IPS-NIHi7 (cell line): ENCODE data around the gene CEP170B.

Experiments
- DNase-seq: peaks from one replicate; pipeline ENCODE4 v3.0.0; 2012; ENCODE audit warnings: mixed read lengths; ENCODE audit errors: extremely low spot score

Gene CEP170B

DNA sequence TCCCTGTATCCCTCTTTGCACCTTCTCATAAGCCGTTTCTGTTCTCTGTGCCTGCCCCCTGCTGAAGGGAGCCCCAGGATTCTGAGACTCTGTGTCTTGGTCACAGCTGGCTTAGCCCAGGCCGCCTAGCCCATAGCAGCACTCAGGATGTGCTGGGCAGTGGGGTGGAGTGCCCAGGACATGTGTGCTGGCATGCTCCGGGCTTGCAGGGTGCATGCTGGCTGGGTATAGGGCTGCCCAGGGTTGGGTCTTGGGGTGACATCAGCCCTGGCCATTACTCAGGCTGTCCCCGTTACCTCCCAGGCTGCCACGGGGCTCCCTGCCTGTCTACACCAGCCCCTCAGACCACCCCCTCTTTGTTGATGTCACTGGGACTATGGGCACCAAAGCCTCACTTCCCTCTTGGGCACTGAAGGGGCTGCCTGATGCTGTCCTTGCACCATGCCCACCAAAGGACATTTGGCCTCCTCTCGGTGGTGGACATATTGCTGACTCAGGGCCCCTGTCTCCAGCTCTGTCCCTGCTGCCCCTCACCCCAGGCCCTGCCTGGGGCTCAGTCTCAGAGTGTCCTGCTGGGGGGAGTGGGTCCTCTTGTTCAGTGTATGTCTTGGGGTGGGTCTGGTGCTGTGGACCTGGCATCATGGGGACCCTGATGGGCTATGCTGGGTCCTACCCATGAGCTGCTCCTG, 2.4 kb downstream of the CEP170B start:
- no peak for DNase-seq

DNA sequence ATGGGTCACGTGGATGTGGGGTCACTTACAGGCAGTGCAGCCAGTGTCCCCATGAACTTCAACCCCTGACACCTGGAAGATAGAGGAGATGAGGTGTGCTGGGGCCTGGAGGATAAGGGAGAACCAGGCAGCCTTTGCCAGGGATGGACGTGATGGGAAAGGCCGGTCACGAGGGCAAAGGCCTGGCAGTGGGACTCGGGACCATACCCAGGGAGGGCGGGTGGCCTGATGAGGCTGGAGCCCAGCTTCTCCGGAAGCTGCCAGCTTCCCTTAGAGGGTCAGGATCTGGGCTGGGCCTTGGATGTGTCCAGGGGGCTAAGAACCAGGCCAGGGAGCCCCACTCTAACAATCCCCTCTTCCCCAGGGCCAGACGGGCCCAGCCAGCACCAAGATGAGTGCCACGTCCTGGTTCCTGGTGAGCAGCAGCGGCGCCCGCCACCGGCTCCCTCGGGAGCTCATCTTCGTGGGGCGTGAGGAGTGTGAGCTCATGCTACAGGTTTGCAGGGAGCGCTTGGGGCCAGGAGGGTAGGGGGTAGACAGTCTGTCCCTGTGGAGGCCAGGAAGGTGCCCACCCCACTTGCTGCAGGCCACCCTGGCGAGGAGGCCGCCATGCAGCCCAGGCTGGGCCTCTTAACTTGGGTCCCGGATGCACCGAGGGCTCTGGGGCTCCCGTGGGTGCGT, 3.1 kb downstream of the CEP170B start:
- no peak for DNase-seq

GRCh38 chr14:104868811-104869572, 3.9 kb downstream of the CEP170B start:
- DNase-seq: no peak

- no peak for DNase-seq
Measured at GRCh38 chr14:104869669-104870367, 4.8 kb downstream of the CEP170B start.

DNA sequence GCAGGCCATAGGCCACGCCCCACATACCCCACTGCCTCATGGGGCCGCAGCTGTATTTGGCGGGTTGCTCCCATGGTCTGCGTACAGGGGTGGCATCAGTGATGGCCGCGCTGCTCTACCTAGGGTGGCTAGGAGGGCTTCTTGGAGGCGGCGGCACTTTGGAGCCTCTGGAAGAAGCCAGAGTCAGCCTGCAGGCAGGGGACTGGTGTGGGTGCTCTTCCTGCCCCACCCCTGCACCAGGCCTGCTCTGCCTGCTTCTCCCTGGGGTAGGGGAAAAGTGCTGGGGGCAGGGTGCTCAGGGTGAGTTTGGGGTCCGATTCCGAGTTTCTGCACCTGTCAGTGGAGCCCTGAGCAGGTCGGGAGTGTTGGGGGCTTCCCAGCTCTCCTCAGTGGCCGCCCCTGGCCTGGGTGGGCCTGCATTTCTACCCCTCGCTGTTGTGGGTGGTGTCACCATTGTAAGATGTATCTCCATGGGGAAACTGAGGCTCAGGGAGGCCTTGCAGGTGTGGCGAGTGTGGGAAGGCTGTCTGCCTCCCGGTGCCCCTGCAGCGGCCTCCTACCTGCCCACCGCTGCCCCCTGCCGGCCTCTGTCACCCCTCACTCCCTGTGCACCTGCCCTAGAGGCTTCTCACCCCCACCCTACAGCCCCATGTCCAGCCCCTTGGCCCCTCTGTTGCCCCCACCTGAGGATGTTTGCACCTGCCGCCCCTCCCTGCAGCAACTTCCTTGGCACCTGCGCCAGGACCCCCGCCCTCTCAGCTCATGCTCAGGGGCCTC, 5.5 kb downstream of the CEP170B start:
- DNase-seq: peak; percentile 64

GRCh38 chr14:104871145-104871655, 6.1 kb downstream of the CEP170B start:
- no peak for DNase-seq

DNA sequence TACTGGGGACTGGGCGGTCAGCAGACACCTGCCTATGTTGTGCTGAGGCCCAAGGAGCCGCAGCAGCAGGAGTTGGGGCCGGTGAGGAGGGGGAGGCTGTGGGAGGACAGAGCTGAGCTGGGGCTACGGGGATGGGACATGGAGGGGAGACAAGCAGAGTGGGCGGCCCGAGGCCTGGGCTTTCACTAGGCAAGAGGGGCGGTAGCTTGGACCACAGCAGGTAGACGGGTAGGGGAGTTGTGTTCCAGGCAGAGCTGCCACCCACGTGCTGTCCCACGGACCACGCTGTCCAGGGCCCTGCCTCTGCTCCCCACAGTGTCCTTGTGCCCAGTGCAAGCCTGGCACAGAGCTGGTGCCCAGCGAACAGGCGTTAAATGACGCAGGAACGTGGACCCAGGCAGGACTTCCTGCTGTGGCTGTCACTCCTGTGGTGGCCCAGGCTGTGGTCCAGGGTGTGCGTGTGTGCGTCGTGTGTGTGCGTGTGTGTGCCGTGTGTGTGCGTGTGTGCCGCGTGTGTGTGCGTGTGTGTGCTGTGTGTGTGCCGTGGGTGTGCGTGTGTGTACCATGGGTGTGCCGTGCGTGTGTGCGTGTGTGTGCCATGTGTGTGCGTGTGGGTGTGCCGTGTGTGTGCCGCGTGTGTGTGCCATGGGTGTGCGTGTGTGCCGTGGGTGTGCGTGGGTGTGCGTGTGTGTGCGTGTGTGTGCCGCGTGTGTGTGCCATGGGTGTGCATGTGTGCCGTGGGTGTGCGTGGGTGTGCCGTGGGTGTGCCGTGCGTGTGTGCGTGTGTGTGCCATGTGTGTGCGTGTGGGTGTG, 6.8 kb downstream of the CEP170B start:
- no peak for DNase-seq

DNA sequence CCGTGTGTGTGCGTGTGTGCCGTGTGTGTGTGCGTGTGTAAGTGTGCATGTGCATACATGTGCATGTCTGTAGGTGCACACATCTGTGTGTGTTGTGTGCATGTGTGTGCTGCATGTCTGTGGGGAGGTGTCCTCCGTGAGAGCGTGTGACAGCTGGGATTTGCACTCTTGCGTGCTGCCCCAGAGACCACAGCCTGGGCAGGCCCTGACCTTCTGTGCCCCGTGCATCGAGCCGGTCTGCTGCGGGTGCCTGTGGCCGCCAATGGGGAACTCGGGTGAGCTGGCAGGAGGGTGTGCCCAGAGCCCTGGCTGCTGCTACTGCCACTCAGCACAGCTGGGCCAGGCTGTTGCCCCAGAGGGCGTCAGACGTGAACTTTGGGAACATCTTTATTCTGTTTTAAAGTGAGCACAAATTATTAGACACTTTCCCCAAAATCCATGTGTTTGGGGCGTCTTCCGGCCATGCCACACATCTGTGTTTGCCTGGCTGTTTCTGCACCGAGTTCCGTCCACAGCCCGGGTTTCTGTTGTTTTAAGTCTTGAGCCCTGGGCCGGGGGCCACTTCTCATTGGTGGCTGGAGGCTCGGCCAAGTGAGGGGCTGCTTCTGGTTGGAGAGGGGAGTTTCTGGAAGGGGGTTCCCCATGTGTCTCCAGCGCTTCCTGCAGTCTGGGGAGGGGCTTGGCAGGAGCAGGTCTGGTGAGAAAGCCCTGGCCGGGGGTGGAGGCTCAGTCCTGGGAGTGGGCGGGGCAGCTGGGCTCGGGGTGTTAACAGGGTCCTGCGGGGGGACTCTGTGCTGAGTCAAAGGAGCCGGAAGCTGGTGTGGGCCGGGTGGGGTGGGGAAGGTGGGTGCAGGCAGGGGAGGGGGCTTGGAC, 7.6 kb downstream of the CEP170B start:
- DNase-seq: peak; percentile 64

DNA sequence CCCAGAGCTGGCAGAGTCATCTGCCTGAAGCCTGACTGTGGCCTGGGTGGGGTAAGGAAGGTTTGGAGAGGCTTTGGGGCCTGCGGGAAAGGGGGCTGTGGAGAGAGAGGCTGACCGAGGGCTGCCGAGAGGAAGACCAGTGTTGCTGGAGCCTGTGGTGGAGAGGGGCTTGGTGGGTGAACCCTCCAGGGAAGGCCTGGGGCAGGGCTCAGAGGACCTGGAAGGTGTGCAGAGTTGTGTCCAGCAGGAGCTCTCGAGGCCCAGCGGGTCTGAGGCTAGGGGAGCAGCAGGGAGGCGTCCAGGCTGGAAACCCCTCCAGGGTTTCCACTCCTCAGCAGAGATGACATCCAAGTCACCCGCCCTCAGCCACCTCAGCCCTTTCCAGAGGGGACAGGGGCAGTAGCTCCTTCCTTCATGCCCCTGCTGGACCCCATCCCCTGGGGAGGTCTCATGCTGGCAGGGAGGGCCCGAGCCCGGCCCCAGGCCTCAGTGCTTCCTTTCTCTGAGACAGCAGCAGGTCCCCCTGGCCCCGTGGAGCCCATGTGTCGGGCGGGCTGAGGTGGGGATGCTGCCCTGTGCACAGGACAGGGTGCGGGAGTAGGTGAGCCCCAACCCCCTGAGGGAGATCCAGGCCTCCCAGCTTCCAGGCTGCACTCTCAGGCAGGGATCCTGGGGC, 8.4 kb downstream of the CEP170B start:
- DNase-seq: no peak

DNA sequence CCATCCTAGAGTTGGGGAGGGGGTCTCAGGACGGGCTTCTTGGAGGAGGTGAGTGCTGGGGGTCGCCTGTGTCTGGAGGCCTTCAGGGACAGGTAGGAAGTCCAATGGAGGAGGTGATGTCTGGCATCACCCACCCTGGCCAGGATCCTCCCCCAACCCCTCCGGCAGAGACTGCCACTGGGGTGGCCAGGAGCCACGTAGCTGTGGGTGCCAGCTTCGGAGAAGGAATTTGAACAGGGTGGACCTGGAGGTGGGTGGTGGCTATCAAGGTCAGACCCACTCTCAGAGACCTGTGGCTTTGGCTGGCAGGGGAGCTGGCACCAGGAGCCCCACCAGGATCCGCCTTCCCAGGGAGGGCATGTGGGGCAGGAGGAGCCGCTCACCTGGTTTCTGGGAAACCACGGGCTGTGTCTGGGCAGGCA, 9.1 kb downstream of the CEP170B start:
- DNase-seq: no peak

- no peak for DNase-seq
Measured at GRCh38 chr14:104874571-104875411, 9.7 kb downstream of the CEP170B start.

DNA sequence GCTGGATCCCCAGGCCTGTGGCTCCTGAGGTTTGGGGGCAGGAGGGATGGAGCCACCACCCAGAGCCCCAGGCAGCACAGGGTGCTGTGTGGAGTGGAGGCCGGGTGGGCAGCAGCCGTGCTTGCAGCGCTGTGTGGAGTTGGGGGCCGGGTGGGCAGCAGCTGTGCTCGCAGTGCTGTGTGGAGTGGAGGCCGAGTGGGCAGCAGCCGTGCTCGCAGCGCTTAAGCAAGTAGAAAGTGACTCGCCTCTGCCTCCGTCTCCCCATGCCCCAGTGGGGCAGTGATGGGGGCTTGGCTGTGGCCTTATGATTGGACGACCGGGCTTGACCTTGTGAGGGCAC, 10.3 kb downstream of the CEP170B start:
- no peak for DNase-seq

- no peak for DNase-seq
Measured at GRCh38 chr14:104875811-104876210, 10.7 kb downstream of the CEP170B start.

- DNase-seq: peak; percentile 91
Measured at GRCh38 chr14:104876251-104876699, 11.2 kb downstream of the CEP170B start.

DNA sequence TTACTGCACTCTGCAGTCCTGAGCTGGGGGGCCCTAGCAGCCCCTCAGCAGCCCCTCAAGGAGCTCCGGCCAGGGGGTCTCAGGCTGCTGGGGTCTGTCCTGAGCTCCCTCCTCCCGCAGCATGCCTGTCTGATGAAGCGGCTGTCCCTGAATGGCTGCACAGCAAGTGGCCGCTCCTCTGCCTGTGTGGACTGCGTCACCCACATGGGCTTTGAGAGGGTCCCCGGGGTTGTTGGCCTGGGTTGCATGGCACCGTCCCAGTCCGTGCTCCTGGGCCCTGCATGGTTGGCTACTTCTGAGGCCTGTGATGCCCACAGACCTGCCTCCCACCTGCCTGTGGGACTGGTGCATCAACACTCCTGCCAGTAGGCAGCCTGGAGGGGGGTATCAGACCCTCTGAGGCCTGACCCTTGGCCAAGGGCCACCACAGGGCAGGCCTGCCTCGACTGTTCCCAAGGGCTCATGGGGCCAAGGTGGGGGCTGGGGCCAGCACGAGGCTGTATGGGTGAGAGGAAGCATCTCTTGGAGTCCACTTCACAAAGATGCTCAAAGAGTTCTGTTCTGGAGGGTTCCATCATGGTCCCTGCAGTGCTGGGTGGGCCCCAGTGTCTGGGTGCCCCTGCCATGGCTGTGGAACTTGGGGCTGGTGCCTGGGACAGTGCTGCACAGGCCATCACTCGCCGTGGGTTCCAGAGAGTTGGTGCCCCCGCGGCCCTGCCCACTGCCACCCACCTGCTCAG, 12.2 kb downstream of the CEP170B start:
- DNase-seq: no peak

- DNase-seq: no peak
Measured at GRCh38 chr14:104877806-104878550, 12.9 kb downstream of the CEP170B start.
